ENCODE measurements around the gene ABHD2. TPM values are rescaled to one million over a fixed set of nuclear protein-coding genes. Genes with fewer than 3 reads are reported as not detected.
"Not testable (repeated sequence)": the region's sequence is repeated elsewhere in the genome, so short reads cannot be mapped to it uniquely, and the experiment has no call there.

Gene ABHD2
- total RNA-seq, 1 donor from 2014 or later = 53.1 TPM

DNA sequence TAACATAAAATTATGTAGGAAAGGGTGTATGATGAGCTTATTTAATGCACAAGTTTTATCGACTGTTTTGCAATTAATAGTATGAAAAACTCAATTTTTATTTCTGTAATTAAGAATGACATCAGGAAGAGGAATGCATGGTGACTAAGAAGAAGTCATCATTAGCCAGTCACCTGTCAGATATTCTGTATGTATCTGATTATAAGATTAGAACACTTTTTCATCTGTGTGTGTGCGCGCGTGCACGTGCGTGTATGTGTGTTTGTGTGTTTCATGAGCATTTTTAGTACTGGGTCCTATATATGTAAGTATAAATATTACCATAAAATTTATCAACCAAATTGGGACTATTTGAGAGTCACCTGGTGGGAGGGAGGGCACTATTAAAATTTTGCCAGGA lies 5.0 kb upstream of the ABHD2 start:
- Mint-ChIP-seq H3K27ac (no peak overlapping the region), H3K27me3 (no peaks in the 10 kb centered on the region), H3K9me3 (ENCODE audit: low read depth) (no peaks in the 10 kb centered on the region), H3K36me3 (ENCODE audit: insufficient read depth) (no peaks in the 10 kb centered on the region), H3K4me1 (ENCODE audit: low read depth) (peaks cover 8% of the 10 kb centered on the region), H3K4me3 (ENCODE audit: low read depth) (no peak overlapping the region)
- no peak for DNase-seq (ENCODE audit: low spot score, unreplicated experiment)
- TF ChIP-seq, protein P1, sequence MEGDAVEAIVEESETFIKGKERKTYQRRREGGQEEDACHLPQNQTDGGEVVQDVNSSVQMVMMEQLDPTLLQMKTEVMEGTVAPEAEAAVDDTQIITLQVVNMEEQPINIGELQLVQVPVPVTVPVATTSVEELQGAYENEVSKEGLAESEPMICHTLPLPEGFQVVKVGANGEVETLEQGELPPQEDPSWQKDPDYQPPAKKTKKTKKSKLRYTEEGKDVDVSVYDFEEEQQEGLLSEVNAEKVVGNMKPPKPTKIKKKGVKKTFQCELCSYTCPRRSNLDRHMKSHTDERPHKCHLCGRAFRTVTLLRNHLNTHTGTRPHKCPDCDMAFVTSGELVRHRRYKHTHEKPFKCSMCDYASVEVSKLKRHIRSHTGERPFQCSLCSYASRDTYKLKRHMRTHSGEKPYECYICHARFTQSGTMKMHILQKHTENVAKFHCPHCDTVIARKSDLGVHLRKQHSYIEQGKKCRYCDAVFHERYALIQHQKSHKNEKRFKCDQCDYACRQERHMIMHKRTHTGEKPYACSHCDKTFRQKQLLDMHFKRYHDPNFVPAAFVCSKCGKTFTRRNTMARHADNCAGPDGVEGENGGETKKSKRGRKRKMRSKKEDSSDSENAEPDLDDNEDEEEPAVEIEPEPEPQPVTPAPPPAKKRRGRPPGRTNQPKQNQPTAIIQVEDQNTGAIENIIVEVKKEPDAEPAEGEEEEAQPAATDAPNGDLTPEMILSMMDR (IDR thresholded peaks at IDR 0.05; ENCODE audit: unreplicated experiment) = no peak

DNA sequence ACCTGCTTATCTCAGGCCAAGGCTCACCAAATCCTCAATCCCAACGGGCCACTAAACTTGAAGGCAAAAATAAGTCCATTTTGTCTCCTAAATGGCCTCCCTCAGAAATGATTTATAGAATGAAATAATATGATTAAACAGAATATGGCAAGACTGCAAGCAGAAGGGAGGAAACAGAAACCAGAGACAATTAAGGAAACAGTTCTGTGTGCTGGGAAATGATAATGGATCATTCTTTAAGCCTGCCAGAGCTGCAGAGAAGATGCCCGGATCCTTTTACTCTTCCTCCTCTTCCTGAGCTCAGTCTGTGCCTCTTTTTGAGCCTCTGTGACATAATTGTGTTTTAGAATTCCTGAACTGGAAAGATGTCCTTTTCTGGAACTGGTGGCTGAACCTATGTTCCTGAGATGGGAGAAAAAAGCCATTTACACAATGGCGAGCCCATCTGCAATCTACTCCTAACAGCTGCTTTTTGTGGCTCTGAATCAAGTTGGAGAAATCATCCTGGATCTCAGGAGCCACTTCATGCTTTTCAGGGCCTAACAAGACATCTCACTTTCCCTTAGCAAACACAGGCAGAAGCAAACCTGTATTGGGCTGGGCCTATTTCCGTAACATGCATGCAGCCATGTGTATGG lies 2.8 kb upstream of the ABHD2 start:
- H3K4me1 Mint-ChIP-seq (ENCODE audit: low read depth) = peaks cover under 1% of the 10 kb centered on the region
- H3K36me3 Mint-ChIP-seq (ENCODE audit: insufficient read depth) = no peaks in the 10 kb centered on the region
- H3K27ac Mint-ChIP-seq = no peak overlapping the region
- DNase-seq (ENCODE audit: low spot score, unreplicated experiment) = no peak
- TF ChIP-seq, protein P1 (IDR thresholded peaks at IDR 0.05; ENCODE audit: unreplicated experiment) = no peak
- no peak overlapping the region for H3K4me3 Mint-ChIP-seq (ENCODE audit: low read depth)
- no peaks in the 10 kb centered on the region for H3K9me3 Mint-ChIP-seq (ENCODE audit: low read depth)
- no peaks in the 10 kb centered on the region for H3K27me3 Mint-ChIP-seq

DNA sequence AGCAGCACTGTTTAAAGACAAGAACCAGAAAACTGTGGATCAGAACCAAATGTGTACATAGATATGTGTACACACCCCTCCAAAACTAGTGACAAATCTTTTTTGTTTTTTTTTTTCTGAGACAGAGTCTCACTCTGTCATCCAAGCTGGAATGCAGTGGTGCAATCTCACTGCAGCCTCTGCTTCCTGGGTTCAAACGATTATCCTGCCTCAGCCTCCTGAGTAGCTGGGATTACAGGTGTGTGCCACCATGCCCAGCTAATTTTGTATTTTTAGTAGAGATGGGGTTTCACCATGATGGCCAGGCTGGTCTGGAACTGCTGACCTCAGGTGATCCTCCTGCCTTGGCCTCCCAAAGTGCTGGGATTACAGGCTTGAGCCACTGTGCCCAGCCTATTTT lies 2.3 kb upstream of the ABHD2 start:
- H3K4me3 Mint-ChIP-seq (ENCODE audit: low read depth); H3K27ac Mint-ChIP-seq; H3K9me3 Mint-ChIP-seq (ENCODE audit: low read depth): not testable (repeated sequence)

DNA sequence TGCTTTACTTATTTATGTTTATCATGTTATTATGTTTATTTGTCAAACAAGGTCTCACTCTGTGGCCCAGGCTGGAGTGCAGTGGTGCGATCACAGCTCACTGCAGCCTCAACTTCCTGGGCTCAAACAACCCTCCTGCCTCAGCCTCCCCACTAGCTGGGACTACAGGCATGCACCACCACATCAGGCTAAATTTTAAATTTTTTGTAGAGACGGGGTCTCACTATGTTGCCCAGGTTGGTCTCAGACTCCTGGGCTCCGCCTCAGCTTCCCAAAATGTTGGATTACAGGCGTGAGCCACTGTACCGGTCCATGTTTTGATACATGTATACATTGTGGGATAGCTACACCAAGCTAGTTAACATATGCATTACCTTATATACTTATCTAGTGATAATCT lies 1.9 kb upstream of the ABHD2 start:
- H3K27me3 Mint-ChIP-seq; H3K27ac Mint-ChIP-seq; DNase-seq (ENCODE audit: low spot score, unreplicated experiment); H3K36me3 Mint-ChIP-seq (ENCODE audit: insufficient read depth); H3K9me3 Mint-ChIP-seq (ENCODE audit: low read depth); H3K4me1 Mint-ChIP-seq (ENCODE audit: low read depth); H3K4me3 Mint-ChIP-seq (ENCODE audit: low read depth): not testable (repeated sequence)

More for the DNA sequence above, 2.3 kb upstream of the ABHD2 start:
- DNase-seq (ENCODE audit: low spot score, unreplicated experiment); H3K36me3 Mint-ChIP-seq (ENCODE audit: insufficient read depth); H3K27me3 Mint-ChIP-seq; H3K4me1 Mint-ChIP-seq (ENCODE audit: low read depth): not testable (repeated sequence)

DNA sequence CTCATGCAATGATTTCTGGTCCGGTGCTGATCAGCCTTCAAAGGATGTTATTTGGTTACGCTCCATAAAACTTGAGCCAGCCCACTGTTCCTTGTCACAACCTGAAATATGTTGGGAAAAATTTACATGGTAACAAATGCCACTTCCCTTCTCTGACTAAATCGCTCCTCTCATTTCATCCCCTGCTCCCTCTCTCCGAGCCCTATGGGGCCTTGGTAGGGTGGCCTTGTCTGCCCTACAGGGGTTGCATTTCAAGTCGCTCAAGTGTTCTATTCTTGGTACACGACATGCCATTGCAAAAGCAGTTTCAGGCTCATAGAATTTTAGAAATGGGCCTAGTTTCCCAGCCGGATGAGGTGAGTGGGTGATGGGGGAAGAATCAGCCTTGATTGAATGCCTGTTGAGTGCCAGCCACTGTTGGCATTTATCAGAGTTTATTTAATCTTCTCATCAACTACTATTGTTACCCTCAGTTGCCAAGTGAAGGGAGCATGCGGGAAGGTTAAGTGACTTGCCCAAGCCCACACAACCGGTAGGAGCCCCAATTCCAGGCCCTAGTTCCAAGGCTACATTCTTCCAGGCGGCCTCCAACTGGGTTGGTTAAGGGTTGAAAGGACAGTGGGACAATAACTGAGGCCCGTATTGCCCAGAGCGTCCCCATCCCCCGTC lies 961 bp upstream of the ABHD2 start:
- Mint-ChIP-seq H3K4me3 (ENCODE audit: low read depth) (no peak overlapping the region), H3K4me1 (ENCODE audit: low read depth) (peaks cover 3% of the 10 kb centered on the region), H3K9me3 (ENCODE audit: low read depth) (no peaks in the 10 kb centered on the region), H3K27ac (no peak overlapping the region), H3K27me3 (no peaks in the 10 kb centered on the region), H3K36me3 (ENCODE audit: insufficient read depth) (no peaks in the 10 kb centered on the region)
- TF ChIP-seq, protein P1 (IDR thresholded peaks at IDR 0.05; ENCODE audit: unreplicated experiment) = no peak
- DNase-seq (ENCODE audit: low spot score, unreplicated experiment) = no peak

DNA sequence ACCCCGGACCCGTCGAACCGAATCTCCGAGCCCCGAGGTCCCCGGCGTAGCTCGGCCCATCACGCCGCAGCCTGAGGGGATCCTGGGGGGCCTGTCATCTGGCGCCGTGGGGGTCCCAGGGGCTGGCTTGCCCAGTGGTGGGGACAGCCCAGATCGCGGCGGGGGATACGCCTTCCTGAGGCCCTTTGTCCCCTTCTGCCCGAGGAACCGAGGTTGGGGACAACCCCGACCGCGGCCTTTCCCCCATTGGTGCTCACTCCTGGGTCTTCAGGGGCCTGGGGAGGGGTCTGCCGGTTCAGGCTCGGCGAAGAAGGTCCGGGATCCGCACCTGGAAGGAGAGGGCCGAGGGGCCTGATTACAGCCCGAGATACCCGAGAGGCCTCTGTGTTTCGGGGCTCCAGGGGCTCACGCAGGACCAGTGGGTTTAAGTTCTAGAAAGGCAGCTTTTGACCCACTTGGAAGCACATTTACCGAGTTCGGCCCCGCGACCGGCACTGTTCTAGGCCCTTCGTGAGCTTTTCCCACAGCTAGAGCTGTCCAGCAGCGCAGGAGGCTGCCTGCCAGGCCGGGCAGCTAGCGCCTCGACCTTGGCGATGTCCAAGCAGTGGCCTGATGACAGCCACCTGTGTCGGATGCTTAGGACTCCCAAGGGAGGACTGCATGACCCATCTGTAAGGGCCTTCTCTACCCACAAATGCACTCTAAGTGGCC lies 504 bp downstream of the ABHD2 start:
- DNase-seq (ENCODE audit: low spot score, unreplicated experiment) = peak; percentile 14
- Mint-ChIP-seq H3K4me1 (ENCODE audit: low read depth) (peaks cover 9% of the 10 kb centered on the region), H3K9me3 (ENCODE audit: low read depth) (no peaks in the 10 kb centered on the region), H3K36me3 (ENCODE audit: insufficient read depth) (peaks cover 2% of the 10 kb centered on the region), H3K4me3 (ENCODE audit: low read depth) (no peak overlapping the region), H3K27me3 (no peaks in the 10 kb centered on the region), H3K27ac (no peak overlapping the region)
- TF ChIP-seq, protein P1 (IDR thresholded peaks at IDR 0.05; ENCODE audit: unreplicated experiment) = no peak

All from progenitor cell of endocrine pancreas (in vitro differentiated cells).